Osteoblast (primary cell): ENCODE measurements around the gene SLC25A21. TPM values are rescaled to one million over a fixed set of nuclear protein-coding genes. Genes with fewer than 3 reads are reported as not detected.
A peak's percentile ranks its signal among the peaks of the same experiment; 100 is the strongest.

ENCODE experiments used
- DNase-seq: peaks from one replicate; pipeline ENCODE4 v3.0.0; 2011; ENCODE audit warnings: low spot score, mixed read lengths; ENCODE audit not compliant: insufficient read length; ENCODE audit errors: missing footprints
- H2AFZ ChIP-seq: 2 replicates; pipeline ENCODE4 v1.6.0; 2011; ENCODE audit warnings: mild to moderate bottlenecking, low read length
- H3K27ac ChIP-seq: 2 replicates; pipeline ENCODE4 v1.5.1; 2011; ENCODE audit warnings: mild to moderate bottlenecking, low read depth, low read length, moderate library complexity
- H3K27me3 ChIP-seq: 2 replicates; pipeline ENCODE4 v1.6.0; 2012; ENCODE audit warnings: mild to moderate bottlenecking, control low read depth, inconsistent platforms, low read length, moderate library complexity; ENCODE audit not compliant: insufficient read depth
- H3K36me3 ChIP-seq: 2 replicates; pipeline ENCODE4 v1.5.1; 2011; ENCODE audit warnings: mild to moderate bottlenecking, low read length, control low read depth, moderate library complexity; ENCODE audit not compliant: insufficient read depth
- H3K4me1 ChIP-seq: 2 replicates; pipeline ENCODE4 v1.5.1; 2011; ENCODE audit warnings: mild to moderate bottlenecking, low read length, control low read depth, moderate library complexity; ENCODE audit not compliant: insufficient read depth
- H3K4me2 ChIP-seq: 2 replicates; pipeline ENCODE4 v1.6.0; 2011; ENCODE audit warnings: mild to moderate bottlenecking, low read length; ENCODE audit not compliant: insufficient read depth
- H3K4me3 ChIP-seq: fragments of 200-600 bp; sonication (generic); 3 replicates; pipeline ENCODE4 v1.5.1; 2012; ENCODE audit warnings: mild to moderate bottlenecking, low read length, inconsistent platforms; ENCODE audit not compliant: insufficient read depth
- H3K79me2 ChIP-seq: 2 replicates; pipeline ENCODE4 v1.6.0; 2012; ENCODE audit warnings: mild to moderate bottlenecking, low read length, control low read depth, inconsistent platforms; ENCODE audit not compliant: insufficient read depth
- H3K9me3 ChIP-seq: 2 replicates; pipeline ENCODE4 v1.5.1; 2011; ENCODE audit warnings: low read depth, low read length, control low read depth
- H4K20me1 ChIP-seq: 2 replicates; pipeline ENCODE4 v1.6.0; 2012; ENCODE audit warnings: mild to moderate bottlenecking, low read length, control low read depth; ENCODE audit not compliant: insufficient read depth
- CTCF ChIP-seq: IDR thresholded peaks from 2 replicates; pipeline ENCODE4 v1.5.1; 2011; ENCODE audit warnings: mild to moderate bottlenecking, low read depth, low read length, moderate library complexity; ENCODE audit errors: extremely low read depth
- total RNA-seq: library from RNA; depleted of rRNA; stranded (reverse); fragments of >200 nt; gene quantifications from 2 replicates; pipeline ENCODE4 v1.2.3, GENCODE V29; 2012

Gene SLC25A21
- total RNA-seq, 1 donor: 0.72 TPM

GRCh38 chr14:37061697-37062096 lies 110.7 kb downstream of the SLC25A21 start:
- Histone ChIP-seq H3K27ac (no peak overlapping the region), H3K36me3 (no peaks in the 10 kb centered on the region), H4K20me1 (no peaks in the 10 kb centered on the region), H3K4me1 (no peaks in the 10 kb centered on the region), H3K9me3 (no peaks in the 10 kb centered on the region), H3K4me3 (no peak overlapping the region), H3K4me2 (no peak overlapping the region), H2AFZ (no peak overlapping the region), H3K27me3 (no peaks in the 10 kb centered on the region), H3K79me2 (no peaks in the 10 kb centered on the region)
- no peak for TF ChIP-seq CTCF
- no peak for DNase-seq

- no peaks in the 10 kb centered on the region for H4K20me1 ChIP-seq
- no peak overlapping the region for H3K4me2 ChIP-seq
- H2AFZ ChIP-seq: no peak overlapping the region
- H3K36me3 ChIP-seq: no peaks in the 10 kb centered on the region
- no peaks in the 10 kb centered on the region for H3K27me3 ChIP-seq
- H3K4me1 ChIP-seq: no peaks in the 10 kb centered on the region
- no peak overlapping the region for H3K4me3 ChIP-seq
- no peaks in the 10 kb centered on the region for H3K9me3 ChIP-seq
- no peak for TF ChIP-seq CTCF
- H3K27ac ChIP-seq: no peak overlapping the region
- DNase-seq: no peak
- H3K79me2 ChIP-seq: no peaks in the 10 kb centered on the region
Measured at GRCh38 chr14:37060496-37061260, 111.7 kb downstream of the SLC25A21 start.

- no peaks in the 10 kb centered on the region for H3K36me3 ChIP-seq
- H3K4me2 ChIP-seq: no peak overlapping the region
- no peak overlapping the region for H3K27ac ChIP-seq
- no peaks in the 10 kb centered on the region for H3K27me3 ChIP-seq
- no peaks in the 10 kb centered on the region for H3K4me1 ChIP-seq
- no peak for TF ChIP-seq CTCF
- H3K79me2 ChIP-seq: no peaks in the 10 kb centered on the region
- H3K4me3 ChIP-seq: no peak overlapping the region
- no peak for DNase-seq
- no peak overlapping the region for H2AFZ ChIP-seq
- H3K9me3 ChIP-seq: no peaks in the 10 kb centered on the region
- H4K20me1 ChIP-seq: no peaks in the 10 kb centered on the region
Measured at GRCh38 chr14:37057776-37058175, 114.6 kb downstream of the SLC25A21 start.

- Histone ChIP-seq H2AFZ (peak overlapping the region; percentile 26), H3K27ac (no peak overlapping the region), H3K4me2 (peak overlapping the region; percentile 2), H3K36me3 (no peaks in the 10 kb centered on the region), H3K4me3 (no peak overlapping the region), H4K20me1 (no peaks in the 10 kb centered on the region), H3K79me2 (no peaks in the 10 kb centered on the region), H3K27me3 (no peaks in the 10 kb centered on the region), H3K9me3 (no peaks in the 10 kb centered on the region), H3K4me1 (no peaks in the 10 kb centered on the region)
- no peak for TF ChIP-seq CTCF
- peak; percentile 88 for DNase-seq
Measured at GRCh38 chr14:37056473-37056872, 115.9 kb downstream of the SLC25A21 start.
